Suprapubic skin (tissue), 4 donors: ENCODE results near the gene NLRP13.

Source experiments
- EP300 ChIP-seq: sonication (generic); formaldehyde crosslinking; IDR thresholded peaks from one replicate; pipeline ENCODE4 v1.6.1; 2017; ENCODE audit warnings: antibody characterized with exemption
- POLR2AphosphoS5 ChIP-seq, 3 donors: sonication (generic); formaldehyde crosslinking; IDR thresholded peaks; one replicate each; pipeline ENCODE4 v1.6.1; 2017; ENCODE audit warnings: antibody characterized with exemption in 3 of 3
- TF ChIP-seq, protein P1 (sequence below), 2 donors: fragments of 200-600 bp in 1 of 2; fragments of 450-650 bp in 1 of 2; sonication (generic) in 1 of 2; IDR thresholded peaks; one replicate each; pipeline ENCODE4 v1.5.1; 2016 to 2019; ENCODE audit warnings: antibody characterized with exemption in 2 of 2, mild to moderate bottlenecking in 1 of 2, moderate library complexity in 1 of 2

- TF ChIP-seq EP300 = no peak
- TF ChIP-seq, protein P1, sequence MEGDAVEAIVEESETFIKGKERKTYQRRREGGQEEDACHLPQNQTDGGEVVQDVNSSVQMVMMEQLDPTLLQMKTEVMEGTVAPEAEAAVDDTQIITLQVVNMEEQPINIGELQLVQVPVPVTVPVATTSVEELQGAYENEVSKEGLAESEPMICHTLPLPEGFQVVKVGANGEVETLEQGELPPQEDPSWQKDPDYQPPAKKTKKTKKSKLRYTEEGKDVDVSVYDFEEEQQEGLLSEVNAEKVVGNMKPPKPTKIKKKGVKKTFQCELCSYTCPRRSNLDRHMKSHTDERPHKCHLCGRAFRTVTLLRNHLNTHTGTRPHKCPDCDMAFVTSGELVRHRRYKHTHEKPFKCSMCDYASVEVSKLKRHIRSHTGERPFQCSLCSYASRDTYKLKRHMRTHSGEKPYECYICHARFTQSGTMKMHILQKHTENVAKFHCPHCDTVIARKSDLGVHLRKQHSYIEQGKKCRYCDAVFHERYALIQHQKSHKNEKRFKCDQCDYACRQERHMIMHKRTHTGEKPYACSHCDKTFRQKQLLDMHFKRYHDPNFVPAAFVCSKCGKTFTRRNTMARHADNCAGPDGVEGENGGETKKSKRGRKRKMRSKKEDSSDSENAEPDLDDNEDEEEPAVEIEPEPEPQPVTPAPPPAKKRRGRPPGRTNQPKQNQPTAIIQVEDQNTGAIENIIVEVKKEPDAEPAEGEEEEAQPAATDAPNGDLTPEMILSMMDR (IDR thresholded peaks at IDR 0.05) = no peak
- TF ChIP-seq POLR2AphosphoS5 (IDR thresholded peaks at IDR 0.05) = no peak
These were observed 75.0 kb downstream of the NLRP13 start for GRCh38 chr19:55857149-55857548.
